ENCODE data around the gene COA4. TPM values are rescaled to one million over a fixed set of nuclear protein-coding genes. Genes with fewer than 3 reads are reported as not detected.

Gene COA4
- total RNA-seq, 1 donor from 2014 or later: 79.8 TPM

- DNase-seq (no peak), ATAC-seq (ENCODE audit: low read depth) (no peak)
- H3K36me3 Mint-ChIP-seq (ENCODE audit: low read depth): peaks cover 65% of the 10 kb centered on the region
- POLR2A ChIA-PET: no interaction called here
- H3K4me1 Mint-ChIP-seq: no peaks in the 10 kb centered on the region
- no peak overlapping the region for H3K4me3 Mint-ChIP-seq
- TF ChIP-seq CTCF (IDR thresholded peaks at IDR 0.05): no peak
- CTCF ChIA-PET: no interaction called here
- no peaks in the 10 kb centered on the region for H3K9me3 Mint-ChIP-seq
- no peaks in the 10 kb centered on the region for H3K27me3 Mint-ChIP-seq
- intact Hi-C loops (cut with micrococcal nuclease): no loop called here
- no peak overlapping the region for H3K27ac Mint-ChIP-seq
Observed at GRCh38 chr11:73912026-73912425, 35.4 kb upstream of the COA4 start.

DNA sequence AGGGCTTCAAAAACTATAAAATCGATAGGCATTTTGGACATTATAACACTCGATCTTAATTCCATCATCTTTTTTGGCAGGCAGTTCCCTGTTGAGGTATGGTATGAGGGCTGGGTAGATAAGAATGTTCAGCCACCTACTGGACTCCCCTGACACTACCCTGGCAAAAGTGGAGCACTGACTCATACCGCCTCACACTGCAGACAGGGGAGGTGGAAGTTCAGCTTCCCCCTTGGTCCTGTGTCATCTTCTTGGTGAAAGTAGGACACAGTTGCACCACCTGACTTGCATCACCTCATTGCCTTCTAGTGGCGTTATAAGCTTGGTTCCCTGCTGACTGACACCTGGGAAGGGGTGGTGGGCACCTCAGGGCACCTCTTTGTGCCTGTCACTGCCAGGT, 30.5 kb upstream of the COA4 start:
- DNase-seq (no peak), ATAC-seq (ENCODE audit: low read depth) (no peak)
- TF ChIP-seq CTCF (IDR thresholded peaks at IDR 0.05): no peak
- Mint-ChIP-seq H3K4me1 (no peaks in the 10 kb centered on the region), H3K9me3 (no peaks in the 10 kb centered on the region), H3K27me3 (no peaks in the 10 kb centered on the region), H3K27ac (no peak overlapping the region), H3K4me3 (no peak overlapping the region), H3K36me3 (ENCODE audit: low read depth) (peaks cover 51% of the 10 kb centered on the region)
- intact Hi-C loops (cut with micrococcal nuclease): no loop called here
- CTCF ChIA-PET: no interaction called here
- POLR2A ChIA-PET: no interaction called here

DNA sequence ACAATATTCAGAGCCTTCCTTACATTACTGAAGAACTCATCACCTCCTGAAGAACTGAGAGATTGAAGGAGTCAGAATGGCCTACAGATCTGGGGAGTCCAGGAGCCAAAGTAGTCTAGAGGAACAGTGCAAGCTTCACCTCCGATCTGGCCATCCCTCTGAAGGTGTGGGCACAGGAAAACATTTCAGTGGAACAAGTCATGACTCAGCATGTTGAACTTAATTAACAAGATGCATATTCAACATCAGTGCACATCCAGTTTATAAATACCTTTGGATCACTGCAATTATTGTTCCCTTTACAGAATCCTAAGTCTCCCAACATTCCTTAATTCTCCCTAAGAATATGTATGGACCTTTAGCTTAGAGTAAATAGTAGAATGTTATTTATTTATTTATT, 25.7 kb upstream of the COA4 start:
- Mint-ChIP-seq H3K4me1 (no peaks in the 10 kb centered on the region), H3K36me3 (ENCODE audit: low read depth) (peaks cover 49% of the 10 kb centered on the region), H3K27me3 (no peaks in the 10 kb centered on the region), H3K9me3 (no peaks in the 10 kb centered on the region), H3K27ac (no peak overlapping the region), H3K4me3 (no peak overlapping the region)
- ChIA-PET CTCF (no interaction called here), POLR2A (no interaction called here)
- ATAC-seq (ENCODE audit: low read depth) (no peak), DNase-seq (no peak)
- TF ChIP-seq CTCF (IDR thresholded peaks at IDR 0.05): no peak
- intact Hi-C loops (cut with micrococcal nuclease): no loop called here

- no peak for TF ChIP-seq CTCF (IDR thresholded peaks at IDR 0.05)
- ATAC-seq (ENCODE audit: low read depth) (no peak), DNase-seq (no peak)
- peaks cover 40% of the 10 kb centered on the region for H3K36me3 Mint-ChIP-seq (ENCODE audit: low read depth)
- H3K27ac Mint-ChIP-seq: no peak overlapping the region
- H3K4me3 Mint-ChIP-seq: no peak overlapping the region
- intact Hi-C loops (cut with micrococcal nuclease): no loop called here
- H3K9me3 Mint-ChIP-seq: no peaks in the 10 kb centered on the region
- CTCF ChIA-PET: no interaction called here
- H3K4me1 Mint-ChIP-seq: no peaks in the 10 kb centered on the region
- POLR2A ChIA-PET: interaction anchor here (0.6 kb wide), 1 partner anchor 9 kb away, joined by 8 read pairs; no protein-coding TSS in a partner anchor
- no peaks in the 10 kb centered on the region for H3K27me3 Mint-ChIP-seq
Observed at GRCh38 chr11:73894725-73895335, 18.2 kb upstream of the COA4 start.

GRCh38 chr11:73893041-73893440, 16.4 kb upstream of the COA4 start:
- ATAC-seq (ENCODE audit: low read depth) (no peak), DNase-seq (no peak)
- H3K27me3 Mint-ChIP-seq: no peaks in the 10 kb centered on the region
- H3K27ac Mint-ChIP-seq: no peak overlapping the region
- H3K36me3 Mint-ChIP-seq (ENCODE audit: low read depth): peaks cover 43% of the 10 kb centered on the region
- intact Hi-C loops (cut with micrococcal nuclease): no loop called here
- H3K9me3 Mint-ChIP-seq: no peaks in the 10 kb centered on the region
- ChIA-PET CTCF (no interaction called here), POLR2A (interaction anchor here (0.7 kb wide), 1 partner anchor 37 kb away, joined by 8 read pairs; no protein-coding TSS in a partner anchor)
- no peak overlapping the region for H3K4me3 Mint-ChIP-seq
- H3K4me1 Mint-ChIP-seq: no peaks in the 10 kb centered on the region
- TF ChIP-seq CTCF (IDR thresholded peaks at IDR 0.05): no peak

Measured in activated B cell treated with CpG ODN at 0.5 μM for 24 hours (primary cell).